IPS DF 6.9 (cell line): Measurements from ENCODE around the gene MMP7.

ENCODE experiments used
- DNase-seq: peaks from one replicate; pipeline ENCODE4 v3.0.0-alpha.2; 2013; ENCODE audit warnings: low read depth, low spot score
- H3K27ac ChIP-seq: one replicate; pipeline ENCODE4 v1.5.1; 2013; ENCODE audit warnings: low read length, control low read depth
- H3K27me3 ChIP-seq: 2 replicates; pipeline ENCODE4 v1.6.1; 2013; ENCODE audit warnings: mild to moderate bottlenecking, low read length; ENCODE audit not compliant: control insufficient read depth, insufficient read depth
- H3K36me3 ChIP-seq: 2 replicates; pipeline ENCODE4 v1.6.1; 2013; ENCODE audit warnings: low read length; ENCODE audit not compliant: control insufficient read depth, insufficient read depth
- H3K4me1 ChIP-seq: 2 replicates; pipeline ENCODE4 v1.6.1; 2013; ENCODE audit warnings: low read length; ENCODE audit not compliant: control insufficient read depth, insufficient read depth
- H3K4me3 ChIP-seq: 2 replicates; pipeline ENCODE4 v1.5.1; 2013; ENCODE audit warnings: mild to moderate bottlenecking, low read length
- H3K9me3 ChIP-seq: 2 replicates; pipeline ENCODE4 v1.6.1; 2013; ENCODE audit warnings: low read length, inconsistent platforms; ENCODE audit not compliant: control insufficient read depth, insufficient read depth
- WGBS: extraction: QIAGEN DNeasy Blood & Tissue Kit; methylation state at CpG from one replicate; pipeline ENCODE4 v1.1.7; 2013; ENCODE audit warnings: mixed read lengths, missing lambda C conversion rate; ENCODE audit not compliant: insufficient read length, insufficient coverage; 5-methylcytosine and 5-hydroxymethylcytosine counted together

MMP7 gene

GRCh38 chr11:102479733-102480132, 50.8 kb downstream of the MMP7 start:
- Histone ChIP-seq H3K36me3 (no peaks in the 10 kb centered on the region), H3K27me3 (no peaks in the 10 kb centered on the region), H3K9me3 (no peaks in the 10 kb centered on the region), H3K27ac (no peak overlapping the region), H3K4me1 (no peaks in the 10 kb centered on the region), H3K4me3 (no peak overlapping the region)
- no peak for DNase-seq
- no CpG with 5 or more reads among the region's 2 CpGs for WGBS

GRCh38 chr11:102478673-102479299, 51.8 kb downstream of the MMP7 start:
- Histone ChIP-seq H3K4me3 (no peak overlapping the region), H3K9me3 (no peaks in the 10 kb centered on the region), H3K4me1 (no peaks in the 10 kb centered on the region), H3K27me3 (no peaks in the 10 kb centered on the region), H3K27ac (no peak overlapping the region), H3K36me3 (no peaks in the 10 kb centered on the region)
- no CpG with 5 or more reads among the region's 1 CpG for WGBS
- no peak for DNase-seq

- WGBS, result no CpG with 5 or more reads among the region's 1 CpG
- H3K4me1 ChIP-seq, result no peaks in the 10 kb centered on the region
- DNase-seq, result no peak
- H3K4me3 ChIP-seq, result no peak overlapping the region
- H3K9me3 ChIP-seq, result no peaks in the 10 kb centered on the region
- no peak overlapping the region for H3K27ac ChIP-seq
- H3K27me3 ChIP-seq, result no peaks in the 10 kb centered on the region
- no peaks in the 10 kb centered on the region for H3K36me3 ChIP-seq
Observed at GRCh38 chr11:102476812-102477211, 53.7 kb downstream of the MMP7 start.

GRCh38 chr11:102476069-102476468, 54.5 kb downstream of the MMP7 start:
- Histone ChIP-seq H3K36me3 (no peaks in the 10 kb centered on the region), H3K9me3 (no peaks in the 10 kb centered on the region), H3K4me1 (no peaks in the 10 kb centered on the region), H3K27me3 (no peaks in the 10 kb centered on the region), H3K27ac (no peak overlapping the region), H3K4me3 (no peak overlapping the region)
- DNase-seq, result no peak
- no CpG with 5 or more reads among the region's 1 CpG for WGBS

GRCh38 chr11:102473543-102473942, 57.0 kb downstream of the MMP7 start:
- no peaks in the 10 kb centered on the region for H3K27me3 ChIP-seq

GRCh38 chr11:102472127-102472526, 58.4 kb downstream of the MMP7 start:
- Histone ChIP-seq H3K36me3 (no peaks in the 10 kb centered on the region), H3K9me3 (no peaks in the 10 kb centered on the region), H3K27ac (no peak overlapping the region), H3K4me1 (no peaks in the 10 kb centered on the region), H3K4me3 (no peak overlapping the region), H3K27me3 (no peaks in the 10 kb centered on the region)
- WGBS, result no CpG with 5 or more reads among the region's 4 CpGs
- DNase-seq, result no peak

More at GRCh38 chr11:102473543-102473942, 57.0 kb downstream of the MMP7 start:
- Histone ChIP-seq H3K27ac (no peak overlapping the region), H3K36me3 (no peaks in the 10 kb centered on the region), H3K4me1 (no peaks in the 10 kb centered on the region), H3K4me3 (no peak overlapping the region), H3K9me3 (no peaks in the 10 kb centered on the region)
- DNase-seq, result no peak
- WGBS, result no CpG with 5 or more reads among the region's 5 CpGs

GRCh38 chr11:102471474-102471873, 59.1 kb downstream of the MMP7 start:
- DNase-seq, result no peak
- H3K36me3 ChIP-seq, result no peaks in the 10 kb centered on the region
- H3K27ac ChIP-seq, result no peak overlapping the region
- H3K4me3 ChIP-seq, result no peak overlapping the region
- no peaks in the 10 kb centered on the region for H3K9me3 ChIP-seq
- no peaks in the 10 kb centered on the region for H3K4me1 ChIP-seq
- H3K27me3 ChIP-seq, result no peaks in the 10 kb centered on the region
